Measurements from ENCODE around the gene FAT1. TPM values are rescaled to one million over a fixed set of nuclear protein-coding genes. Genes with fewer than 3 reads are reported as not detected.

The FAT1 gene
- total and polyA plus RNA-seq, 9 of the 15 experiments (the other 6 are each of a cell fraction or from before 2014, with no cell fraction given), result 6.0 to 38.4 (median 21.4) TPM

DNA sequence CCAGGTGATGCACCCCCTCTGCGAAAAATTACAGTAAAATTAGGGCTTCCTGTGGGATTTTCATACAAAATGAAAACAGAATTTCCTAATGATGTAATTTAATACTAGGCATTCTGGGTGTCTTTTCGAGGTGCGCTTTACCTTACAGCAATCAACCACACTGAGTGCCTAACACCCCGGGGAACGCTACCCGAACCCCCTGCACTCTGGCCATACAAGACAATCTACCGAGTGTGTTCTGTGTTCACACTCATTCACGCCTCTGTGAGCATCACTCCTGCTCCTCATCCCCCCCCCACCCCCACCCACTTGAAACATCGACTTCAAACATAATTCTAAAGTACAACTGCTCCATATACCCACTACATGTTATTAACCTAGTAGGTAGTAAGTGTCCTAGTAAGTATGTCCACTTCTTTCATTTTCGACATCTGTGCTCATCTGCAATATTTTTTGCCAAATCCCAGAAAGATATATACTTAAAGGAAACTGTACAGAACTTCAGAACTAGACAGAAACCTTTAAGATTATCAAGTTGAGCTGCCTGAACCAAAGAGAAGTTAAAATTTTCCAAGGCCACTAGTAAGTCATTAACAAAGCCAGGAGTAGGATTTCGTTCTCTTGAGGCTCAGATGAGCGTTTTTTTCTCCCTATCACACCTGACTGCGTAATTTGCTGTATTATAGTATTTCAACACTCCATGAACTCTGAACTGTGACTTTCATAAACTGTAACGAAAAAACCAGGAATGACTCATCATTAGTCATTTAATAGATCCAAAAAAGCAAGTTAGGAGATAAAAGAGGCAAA, 80.0 kb downstream of the FAT1 start (continued):
- TF ChIP-seq, protein P1, sequence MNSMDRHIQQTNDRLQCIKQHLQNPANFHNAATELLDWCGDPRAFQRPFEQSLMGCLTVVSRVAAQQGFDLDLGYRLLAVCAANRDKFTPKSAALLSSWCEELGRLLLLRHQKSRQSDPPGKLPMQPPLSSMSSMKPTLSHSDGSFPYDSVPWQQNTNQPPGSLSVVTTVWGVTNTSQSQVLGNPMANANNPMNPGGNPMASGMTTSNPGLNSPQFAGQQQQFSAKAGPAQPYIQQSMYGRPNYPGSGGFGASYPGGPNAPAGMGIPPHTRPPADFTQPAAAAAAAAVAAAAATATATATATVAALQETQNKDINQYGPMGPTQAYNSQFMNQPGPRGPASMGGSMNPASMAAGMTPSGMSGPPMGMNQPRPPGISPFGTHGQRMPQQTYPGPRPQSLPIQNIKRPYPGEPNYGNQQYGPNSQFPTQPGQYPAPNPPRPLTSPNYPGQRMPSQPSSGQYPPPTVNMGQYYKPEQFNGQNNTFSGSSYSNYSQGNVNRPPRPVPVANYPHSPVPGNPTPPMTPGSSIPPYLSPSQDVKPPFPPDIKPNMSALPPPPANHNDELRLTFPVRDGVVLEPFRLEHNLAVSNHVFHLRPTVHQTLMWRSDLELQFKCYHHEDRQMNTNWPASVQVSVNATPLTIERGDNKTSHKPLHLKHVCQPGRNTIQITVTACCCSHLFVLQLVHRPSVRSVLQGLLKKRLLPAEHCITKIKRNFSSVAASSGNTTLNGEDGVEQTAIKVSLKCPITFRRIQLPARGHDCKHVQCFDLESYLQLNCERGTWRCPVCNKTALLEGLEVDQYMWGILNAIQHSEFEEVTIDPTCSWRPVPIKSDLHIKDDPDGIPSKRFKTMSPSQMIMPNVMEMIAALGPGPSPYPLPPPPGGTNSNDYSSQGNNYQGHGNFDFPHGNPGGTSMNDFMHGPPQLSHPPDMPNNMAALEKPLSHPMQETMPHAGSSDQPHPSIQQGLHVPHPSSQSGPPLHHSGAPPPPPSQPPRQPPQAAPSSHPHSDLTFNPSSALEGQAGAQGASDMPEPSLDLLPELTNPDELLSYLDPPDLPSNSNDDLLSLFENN (IDR thresholded peaks at IDR 0.05; ENCODE audit: low read depth in 2 of 2, low read length in 2 of 2), result no peak
- TF ChIP-seq, protein P2, sequence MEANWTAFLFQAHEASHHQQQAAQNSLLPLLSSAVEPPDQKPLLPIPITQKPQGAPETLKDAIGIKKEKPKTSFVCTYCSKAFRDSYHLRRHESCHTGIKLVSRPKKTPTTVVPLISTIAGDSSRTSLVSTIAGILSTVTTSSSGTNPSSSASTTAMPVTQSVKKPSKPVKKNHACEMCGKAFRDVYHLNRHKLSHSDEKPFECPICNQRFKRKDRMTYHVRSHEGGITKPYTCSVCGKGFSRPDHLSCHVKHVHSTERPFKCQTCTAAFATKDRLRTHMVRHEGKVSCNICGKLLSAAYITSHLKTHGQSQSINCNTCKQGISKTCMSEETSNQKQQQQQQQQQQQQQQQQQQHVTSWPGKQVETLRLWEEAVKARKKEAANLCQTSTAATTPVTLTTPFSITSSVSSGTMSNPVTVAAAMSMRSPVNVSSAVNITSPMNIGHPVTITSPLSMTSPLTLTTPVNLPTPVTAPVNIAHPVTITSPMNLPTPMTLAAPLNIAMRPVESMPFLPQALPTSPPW (CRISPR knock-in tag; IDR thresholded peaks at IDR 0.05), result no peak
- peak; percentile 55; the same call in 1 of the 2 replicates for TF ChIP-seq C11orf30 (IDR thresholded peaks at IDR 0.05; ENCODE audit: low read depth)
- TF ChIP-seq SREBF2 (CRISPR knock-in tag; IDR thresholded peaks at IDR 0.05), result no peak
- TF ChIP-seq ZNF780A (CRISPR knock-in tag; IDR thresholded peaks at IDR 0.05), result no peak
- TF ChIP-seq, protein P3, sequence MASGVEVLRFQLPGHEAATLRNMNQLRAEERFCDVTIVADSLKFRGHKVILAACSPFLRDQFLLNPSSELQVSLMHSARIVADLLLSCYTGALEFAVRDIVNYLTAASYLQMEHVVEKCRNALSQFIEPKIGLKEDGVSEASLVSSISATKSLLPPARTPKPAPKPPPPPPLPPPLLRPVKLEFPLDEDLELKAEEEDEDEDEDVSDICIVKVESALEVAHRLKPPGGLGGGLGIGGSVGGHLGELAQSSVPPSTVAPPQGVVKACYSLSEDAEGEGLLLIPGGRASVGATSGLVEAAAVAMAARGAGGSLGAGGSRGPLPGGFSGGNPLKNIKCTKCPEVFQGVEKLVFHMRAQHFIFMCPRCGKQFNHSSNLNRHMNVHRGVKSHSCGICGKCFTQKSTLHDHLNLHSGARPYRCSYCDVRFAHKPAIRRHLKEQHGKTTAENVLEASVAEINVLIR (CRISPR knock-in tag; IDR thresholded peaks at IDR 0.05), result no peak
- TF ChIP-seq CEBPG (CRISPR knock-in tag; IDR thresholded peaks at IDR 0.05), result no peak
- TF ChIP-seq CEBPG (tag; conservative IDR thresholded peaks at IDR 0.05 in 1 of 2, IDR thresholded peaks at IDR 0.05 in 1 of 2), result peak in 1 of 2 experiments; percentile 65; a peak in 2 of 4 replicates
- no peak for TF ChIP-seq TRIM28 (IDR thresholded peaks at IDR 0.05)
- TF ChIP-seq MTA3 (IDR thresholded peaks at IDR 0.05; ENCODE audit: borderline replicate concordance), result no peak
- peak; percentile 89 for TF ChIP-seq MAFG (tag; conservative IDR thresholded peaks at IDR 0.05)
- TF ChIP-seq BCL6 (CRISPR knock-in tag; IDR thresholded peaks at IDR 0.05), result no peak
- peak; percentile 76 for TF ChIP-seq NFE2 (IDR thresholded peaks at IDR 0.05; ENCODE audit: low read depth)
- TF ChIP-seq SETDB1 (IDR thresholded peaks at IDR 0.05; ENCODE audit: low read length), result no peak
- TF ChIP-seq ZC3H4 (CRISPR knock-in tag; IDR thresholded peaks at IDR 0.05; ENCODE audit: borderline replicate concordance), result no peak
- no peak for TF ChIP-seq MCM7 (IDR thresholded peaks at IDR 0.05)
- TF ChIP-seq, protein P4, sequence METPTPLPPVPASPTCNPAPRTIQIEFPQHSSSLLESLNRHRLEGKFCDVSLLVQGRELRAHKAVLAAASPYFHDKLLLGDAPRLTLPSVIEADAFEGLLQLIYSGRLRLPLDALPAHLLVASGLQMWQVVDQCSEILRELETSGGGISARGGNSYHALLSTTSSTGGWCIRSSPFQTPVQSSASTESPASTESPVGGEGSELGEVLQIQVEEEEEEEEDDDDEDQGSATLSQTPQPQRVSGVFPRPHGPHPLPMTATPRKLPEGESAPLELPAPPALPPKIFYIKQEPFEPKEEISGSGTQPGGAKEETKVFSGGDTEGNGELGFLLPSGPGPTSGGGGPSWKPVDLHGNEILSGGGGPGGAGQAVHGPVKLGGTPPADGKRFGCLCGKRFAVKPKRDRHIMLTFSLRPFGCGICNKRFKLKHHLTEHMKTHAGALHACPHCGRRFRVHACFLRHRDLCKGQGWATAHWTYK (CRISPR knock-in tag; IDR thresholded peaks at IDR 0.05), result no peak
- no peak for TF ChIP-seq ZFP30 (CRISPR knock-in tag; IDR thresholded peaks at IDR 0.05; ENCODE audit: borderline replicate concordance)
